ENCODE data around the gene FADS3.

Gene FADS3

DNA sequence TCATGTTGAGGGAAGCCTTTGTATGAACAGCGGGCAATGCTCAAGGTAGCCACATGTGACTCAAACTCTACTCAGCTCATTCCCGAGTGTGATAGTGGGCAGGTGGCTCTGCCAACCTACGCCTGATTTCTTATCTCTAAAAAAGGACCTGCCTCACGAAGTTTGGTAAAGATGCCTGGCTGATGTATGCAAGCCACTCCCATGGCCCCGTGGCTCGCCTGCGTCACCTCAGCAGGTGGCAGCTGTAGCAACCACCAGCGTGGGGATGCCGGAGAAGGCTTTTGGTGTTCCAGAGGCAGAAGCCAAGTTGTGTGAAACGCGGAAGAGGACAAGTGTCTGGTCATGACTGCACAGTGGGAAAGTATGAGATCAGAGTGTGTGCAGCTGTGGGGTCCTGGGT lies 57.9 kb downstream of the FADS3 start:
- DNase-seq, result no peak

DNA sequence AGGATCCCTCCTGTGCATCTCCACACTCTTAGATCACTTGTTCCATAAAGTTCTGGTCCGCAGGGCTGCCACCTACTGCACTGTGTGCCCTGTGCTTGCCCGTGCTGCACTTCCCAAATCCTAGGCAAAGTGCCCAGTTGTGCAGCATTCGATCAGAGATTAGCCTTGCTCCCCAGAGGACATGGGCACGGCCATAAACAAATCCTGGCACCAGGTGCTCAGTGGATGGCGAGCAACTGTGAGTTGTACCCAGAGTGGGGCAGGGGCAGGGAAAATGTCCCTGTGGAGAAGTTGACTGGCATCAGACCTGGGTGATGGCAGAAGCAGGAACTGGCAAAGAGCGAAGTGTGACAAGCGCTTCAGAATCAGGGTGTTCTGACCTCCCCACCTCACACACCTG lies 58.6 kb downstream of the FADS3 start:
- no peak for DNase-seq

DNA sequence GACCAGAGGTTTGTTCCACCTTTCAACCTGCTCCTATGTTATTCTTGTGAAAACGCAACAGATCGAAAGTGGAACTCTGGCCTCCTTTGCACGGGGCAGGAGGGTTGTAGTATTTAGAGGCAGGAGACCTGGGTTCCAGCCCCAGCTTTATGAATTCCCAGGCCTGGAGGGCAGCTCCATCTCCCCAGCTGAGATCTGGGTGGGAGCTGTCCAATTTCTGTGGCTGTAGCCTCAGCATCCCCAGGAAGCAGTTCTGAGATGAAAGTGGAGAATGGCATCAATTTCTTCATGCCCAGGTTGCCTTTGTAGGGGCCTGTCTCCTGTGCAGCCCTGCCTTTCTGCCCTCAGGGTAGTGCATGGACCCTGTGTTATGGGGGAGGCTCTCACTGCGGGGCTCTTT lies 59.1 kb downstream of the FADS3 start:
- DNase-seq, result no peak

DNA sequence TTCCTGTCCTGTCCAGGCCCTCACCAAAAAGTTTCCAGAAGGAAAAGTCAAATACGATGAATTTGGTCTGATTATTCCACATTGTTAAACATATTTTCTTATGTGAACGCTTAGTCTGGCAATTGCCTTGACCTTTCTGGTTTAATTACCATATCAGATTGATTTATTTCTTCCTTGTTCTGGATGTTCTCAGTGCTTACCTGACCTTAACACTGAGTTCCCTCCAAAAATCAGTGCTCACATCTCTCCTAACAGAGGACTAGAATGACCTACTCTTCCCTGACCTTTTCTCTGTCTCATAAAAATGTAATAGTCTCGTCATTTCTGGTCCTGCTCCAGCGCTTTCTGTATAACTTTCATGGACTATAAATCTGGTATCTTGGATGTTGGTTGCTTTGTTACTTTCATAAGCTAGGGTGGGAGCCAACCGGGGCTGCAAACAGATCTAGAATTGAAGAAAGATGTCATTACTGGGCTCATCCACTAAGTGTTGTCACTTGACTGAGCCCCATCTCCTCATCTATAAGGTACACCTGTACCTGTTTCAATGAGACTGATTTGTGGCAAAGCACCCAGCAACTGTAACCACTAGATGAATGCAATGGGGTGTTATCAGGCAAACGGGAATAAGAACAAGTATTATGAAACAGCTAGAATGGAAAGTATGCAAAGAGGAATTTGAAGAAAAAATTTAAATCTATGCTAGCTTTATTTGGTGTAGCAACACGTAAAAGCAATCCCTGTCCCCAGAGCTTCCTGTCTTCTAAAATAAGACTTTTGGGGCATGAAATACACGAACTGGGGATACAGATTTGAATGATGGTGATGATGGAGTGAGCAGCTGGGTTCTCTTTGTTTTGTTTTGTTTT lies 60.9 kb downstream of the FADS3 start:
- peak; percentile 28 for DNase-seq

DNA sequence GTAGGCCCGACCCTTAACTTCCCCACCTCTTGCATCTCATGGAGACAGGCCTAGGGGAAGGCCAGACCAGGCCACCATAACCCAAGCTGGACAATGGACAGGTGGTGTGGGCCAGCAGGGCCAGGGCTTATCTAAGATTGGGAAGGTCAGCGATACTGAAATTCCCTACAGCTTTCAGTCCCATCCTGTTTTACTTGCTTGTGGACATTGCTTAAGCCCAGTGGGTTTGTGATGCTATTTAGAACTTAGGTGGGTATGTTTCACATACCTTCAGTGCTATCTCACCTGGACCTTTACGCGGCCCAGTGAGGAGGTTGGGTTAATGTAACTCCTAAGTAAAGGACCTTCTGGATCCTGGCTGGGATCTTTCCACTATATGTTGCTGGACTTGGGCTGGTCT lies 61.5 kb downstream of the FADS3 start:
- DNase-seq, result peak; percentile 28

DNA sequence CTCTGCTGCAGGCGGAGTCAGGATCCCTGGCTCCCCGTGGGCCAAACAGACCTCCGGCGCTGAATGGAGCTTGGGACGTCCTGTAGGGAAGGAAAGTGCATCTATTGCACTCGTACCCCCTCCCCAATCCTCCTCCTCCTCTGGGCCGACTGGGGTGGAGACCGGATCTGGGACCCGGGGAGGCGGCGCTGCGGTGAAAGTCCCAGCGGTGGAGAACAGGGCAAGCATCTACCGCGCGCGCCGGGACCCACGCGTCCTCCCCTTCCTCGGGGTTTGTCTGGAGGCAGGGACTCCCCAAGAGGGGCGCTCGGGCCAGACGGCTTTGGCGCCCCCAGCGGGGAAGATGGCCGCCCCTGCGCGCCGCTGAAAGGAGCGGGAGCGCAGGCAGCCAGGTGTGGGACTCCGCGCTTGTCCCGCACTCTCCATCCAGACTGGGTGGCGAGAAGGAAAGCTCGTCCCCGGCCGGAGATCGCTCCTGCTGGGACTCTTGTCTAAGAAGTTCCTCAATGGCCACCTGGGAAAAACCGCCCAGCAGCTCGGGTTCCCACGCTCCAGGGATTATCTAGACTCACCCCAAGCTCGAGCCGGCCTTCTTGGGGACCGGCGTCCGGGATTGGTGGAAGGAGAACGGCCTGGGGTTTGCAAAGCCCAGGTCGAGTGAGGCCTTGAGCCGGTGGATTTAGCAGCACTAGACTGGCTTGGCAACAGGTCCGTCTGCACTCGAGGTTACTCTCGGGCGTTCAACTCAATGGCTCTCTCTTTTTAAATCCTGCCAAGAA lies 62.5 kb downstream of the FADS3 start:
- peak; percentile 75 for DNase-seq

DNA sequence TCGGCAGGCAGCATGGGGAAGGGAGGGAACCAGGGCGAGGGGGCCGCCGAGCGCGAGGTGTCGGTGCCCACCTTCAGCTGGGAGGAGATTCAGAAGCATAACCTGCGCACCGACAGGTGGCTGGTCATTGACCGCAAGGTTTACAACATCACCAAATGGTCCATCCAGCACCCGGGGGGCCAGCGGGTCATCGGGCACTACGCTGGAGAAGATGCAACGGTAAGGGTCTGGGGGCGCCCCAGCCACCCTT lies 63.0 kb downstream of the FADS3 start:
- DNase-seq, result no peak

DNA sequence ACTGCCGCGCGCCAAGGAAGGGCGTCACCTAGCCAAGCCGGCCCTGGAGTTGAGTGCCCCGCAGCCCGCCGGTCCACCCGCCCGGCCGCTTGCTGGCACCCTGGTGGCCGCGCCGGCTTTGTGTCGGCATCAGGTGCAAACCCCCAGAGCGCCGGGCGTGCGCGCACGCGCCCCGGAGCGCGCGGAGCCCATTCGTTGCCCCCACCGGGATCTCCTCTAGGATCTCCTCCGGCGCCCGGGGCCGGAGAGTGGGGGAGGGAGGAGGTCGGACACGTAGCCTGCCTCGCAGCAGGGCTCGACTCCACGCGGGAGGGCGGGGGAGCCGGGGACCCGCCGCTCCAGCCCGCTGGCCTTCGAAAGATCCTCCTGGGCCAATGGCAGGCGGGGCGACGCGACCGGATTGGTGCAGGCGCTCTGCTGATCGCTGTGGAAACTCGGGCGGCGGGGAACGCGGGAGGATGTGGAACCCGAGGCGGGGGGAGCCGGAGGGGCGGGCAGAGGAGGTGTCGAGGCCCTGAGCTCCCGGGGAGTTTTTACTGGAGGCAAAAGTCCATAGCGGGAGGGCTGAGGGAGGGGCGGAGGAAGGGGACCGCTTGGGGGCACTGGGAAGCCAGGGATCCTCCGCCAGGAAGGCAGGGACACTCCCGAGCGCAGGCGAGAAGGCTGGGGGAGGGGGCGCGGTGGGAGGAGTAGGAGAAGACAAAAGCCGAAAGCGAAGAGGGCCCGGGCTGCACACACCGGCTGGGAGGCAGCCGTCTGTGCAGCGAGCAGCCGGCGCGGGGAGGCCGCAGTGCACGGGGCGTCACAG lies 63.6 kb downstream of the FADS3 start, which contains the start of gene FADS2:
Gene FADS2, plus strand, starts transcription at position 730 of the 808 bp plus-strand sequence. CDS start 91 bp downstream, outside the sequence.
- DNase-seq, result peak; percentile 95

DNA sequence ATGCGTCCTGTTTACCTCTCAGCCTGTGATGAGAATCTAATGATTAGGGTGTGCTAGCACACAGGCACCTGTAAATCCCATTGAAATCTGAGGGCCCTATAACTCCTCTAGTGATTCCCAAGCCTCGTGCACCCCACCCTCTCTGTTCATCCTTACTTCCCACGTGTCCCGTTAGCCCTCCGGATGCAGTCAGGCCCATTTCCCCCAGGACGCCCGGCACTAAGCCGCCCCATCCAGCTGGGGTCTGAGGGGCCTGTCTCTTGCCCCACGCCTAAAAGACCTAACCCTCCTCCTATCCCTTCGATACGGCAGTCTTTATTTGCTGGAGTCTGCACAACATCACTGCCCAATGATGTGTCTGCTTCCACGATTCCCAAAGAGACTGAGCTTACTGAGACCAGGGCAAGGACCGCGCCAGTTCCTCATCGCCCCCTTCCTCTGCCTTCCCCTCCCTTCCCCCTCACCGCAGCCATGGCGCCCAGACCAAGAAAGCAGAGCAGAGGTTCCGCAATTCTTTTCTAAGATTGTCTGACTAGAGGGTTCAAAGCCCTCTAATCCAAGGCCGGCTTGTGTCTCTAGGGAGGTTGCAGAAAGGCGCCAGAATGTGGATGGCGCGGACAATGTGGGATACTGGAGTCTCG lies 64.3 kb downstream of the FADS3 start:
- peak; percentile 89 for DNase-seq

All from OCI-M1 (cell line).